Heart left ventricle (tissue), 16 donors: ENCODE results near the gene ATRNL1. TPM values are rescaled to one million over a fixed set of nuclear protein-coding genes. Genes with fewer than 3 reads are reported as not detected.
"Not testable (repeated sequence)": the region's sequence is repeated elsewhere in the genome, so short reads cannot be mapped to it uniquely, and the experiment has no call there.

Experiments
- ATAC-seq, 4 donors: fragments of 200-7000 bp; cut with Tn5 transposase; one replicate each; pipeline ENCODE4 v1.9.1; 2020 to 2022; ENCODE audit warnings: moderate library complexity in 4 of 4, mild to moderate bottlenecking in 3 of 4, moderate number of reproducible peaks in 1 of 4
- DNase-seq, 5 donors: peaks; one replicate each; pipeline ENCODE4 v3.0.0-alpha.2; 2020
- H3K27ac ChIP-seq, 12 donors: fragments of 200-600 bp; sonication (generic) in 4 of 12; one replicate each; pipeline versions ENCODE4 v1.5.0 to v1.8.0; 2016 to 2022; ENCODE audit warnings: mild to moderate bottlenecking in 2 of 12
- H3K27me3 ChIP-seq, 9 donors: fragments of 200-600 bp; sonication (generic) in 2 of 9; one replicate each; pipeline versions ENCODE4 v1.5.1 to v1.8.0; 2016 to 2022; ENCODE audit warnings: mild to moderate bottlenecking in 3 of 9
- H3K36me3 ChIP-seq, 9 donors: fragments of 200-600 bp; sonication (generic) in 2 of 9; one replicate each; pipeline versions ENCODE4 v1.5.0 to v1.8.0; 2018 to 2022; ENCODE audit warnings: mild to moderate bottlenecking in 2 of 9
- H3K4me1 ChIP-seq, 12 donors: fragments of 200-600 bp; sonication (generic) in 4 of 12; one replicate each; pipeline versions ENCODE4 v1.5.0 to v1.8.0; 2016 to 2022; ENCODE audit warnings: mild to moderate bottlenecking in 3 of 12
- H3K4me3 ChIP-seq, 12 donors: fragments of 200-600 bp; sonication (generic) in 4 of 12; one replicate each; pipeline versions ENCODE4 v1.5.0 to v1.8.0; 2017 to 2022; ENCODE audit warnings: mild to moderate bottlenecking in 9 of 12, moderate library complexity in 4 of 12
- H3K9me3 ChIP-seq, 12 donors: fragments of 200-600 bp; sonication (generic) in 4 of 12; one replicate each; pipeline versions ENCODE4 v1.5.0 to v1.8.0; 2016 to 2022; ENCODE audit warnings: mild to moderate bottlenecking in 1 of 12
- POLR2A ChIP-seq, 2 donors: fragments of 450-650 bp; IDR thresholded peaks; one replicate each; pipeline ENCODE4 v1.6.1; 2017; ENCODE audit warnings: antibody characterized with exemption in 2 of 2, mild to moderate bottlenecking in 2 of 2, moderate library complexity in 2 of 2
- WGBS, 4 donors: extraction: QIAGEN DNeasy Blood & Tissue Kit in 2 of 4; methylation state at CpG; one replicate each; pipeline versions ENCODE4 v1.1.5 to v1.1.7; 2013 to 2018; 5-methylcytosine and 5-hydroxymethylcytosine counted together
- intact Hi-C, 10 donors: fragments of 100-400 bp; cut with DNase I; formaldehyde crosslinking; loops; one replicate each; pipeline versions ENCODE4 v1.11.1 to v1.14.2; 2022
- polyA plus RNA-seq, 2 donors: library from polyadenylated mRNA; stranded (reverse); fragments of 200-250 nt; gene quantifications; one replicate each; pipeline ENCODE4 v1.2.3, GENCODE V29; 2013
- total RNA-seq, 9 donors: library from RNA; depleted of rRNA in 2 of 9; stranded (reverse); fragments of >200 nt in 2 of 9; fragmentation: NEBNext Ultra II Directional in 3 of 9; extraction: Animal tissue kit (Norgen Biotek cat#: 25700) in 3 of 9; gene quantifications; one replicate each; pipeline versions ENCODE4 v1.1.0 to v1.2.4, GENCODE V29; 2016 to 2023
- TF ChIP-seq, protein P1 (sequence below), 12 donors: fragments of 200-600 bp; sonication (generic) in 4 of 12; IDR thresholded peaks; one replicate each; pipeline versions ENCODE4 v1.5.0 to v1.8.0; 2018 to 2022; ENCODE audit warnings: antibody characterized with exemption in 12 of 12, mild to moderate bottlenecking in 5 of 12
- donor health status: ischemic (EF 13 %, LVEDD 7.1; RV severe dilation, severe dysfunction).
- donor health status: healthy with polysubstance abuse.
- donor health status: DM: no; HTN: yes; CAD: no.
- donor health status: DM: no; HTN: no; CAD: no.
- donor health status: ischemic (EF 25% LVEDD 6.9; RV normal size, moderate dysfunction).
- donor health status: ischemic (EF 25% LVEDD 5.7; RV mildly dilated, moderate dysfunction).
- donor health status: healthy.
- donor health status: DM: yes; HTN: yes; CAD: no.
- donor health status: ischemic (EF 35%, LVEDD 5.7; RV mildly dilated, moderate dysfunction).
- donor health status: nonischemic (EF 11% LVEDD 7.7; RV severe dilation, severe dysfunction).
- donor health status: DM: yes; HTN: yes; CAD: no.
- donor health status: PGD.
- donor health status: ischemic (EF 29% LVEDD 5.4; RV normal size, mild dysfunction).
- donor health status: nonischemic (EF 23%, LVEDD 6.1; RV moderate dilation, normal function).

Gene ATRNL1
- total and polyA plus RNA-seq, 11 donors = 0.13 to 28.5 (median 3.0) TPM

DNA sequence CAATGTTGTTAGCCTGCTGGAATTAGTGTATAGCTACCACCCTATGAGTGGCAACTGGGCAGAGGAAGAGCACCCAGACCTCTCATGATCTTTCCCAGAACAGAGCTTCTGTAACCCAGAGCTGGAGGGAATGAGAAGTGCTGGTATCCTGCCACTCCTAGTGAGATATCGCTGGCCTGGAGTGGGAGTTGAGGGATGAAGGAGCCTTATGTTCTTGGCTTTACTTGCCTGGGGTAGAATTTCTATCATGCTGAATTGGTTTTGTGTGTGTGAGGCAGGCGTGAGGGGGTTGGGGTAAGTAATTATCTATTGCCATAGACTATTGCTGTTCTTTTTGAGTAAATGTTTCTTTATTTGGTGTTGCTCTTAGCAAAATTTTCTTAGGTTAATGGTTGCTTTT is 146.6 kb downstream of the ATRNL1 start:
- DNase-seq (no peak), ATAC-seq (no peak)
- Histone ChIP-seq H3K4me1 (no peaks in the 10 kb centered on the region), H3K36me3 (no peaks in the 10 kb centered on the region), H3K27me3 (no peaks in the 10 kb centered on the region), H3K27ac (no peak overlapping the region), H3K4me3 (no peak overlapping the region), H3K9me3 (peaks cover 0 to 4% (median 0%) of the 10 kb centered on the region in 12 donors)
- WGBS, 4 donors = 83 to 90% (median 87%) methylated on average over 2 of the region's 2 CpGs
- intact Hi-C loops = no loop called here
- no peak for TF ChIP-seq POLR2A (IDR thresholded peaks at IDR 0.05)
- TF ChIP-seq, protein P1, sequence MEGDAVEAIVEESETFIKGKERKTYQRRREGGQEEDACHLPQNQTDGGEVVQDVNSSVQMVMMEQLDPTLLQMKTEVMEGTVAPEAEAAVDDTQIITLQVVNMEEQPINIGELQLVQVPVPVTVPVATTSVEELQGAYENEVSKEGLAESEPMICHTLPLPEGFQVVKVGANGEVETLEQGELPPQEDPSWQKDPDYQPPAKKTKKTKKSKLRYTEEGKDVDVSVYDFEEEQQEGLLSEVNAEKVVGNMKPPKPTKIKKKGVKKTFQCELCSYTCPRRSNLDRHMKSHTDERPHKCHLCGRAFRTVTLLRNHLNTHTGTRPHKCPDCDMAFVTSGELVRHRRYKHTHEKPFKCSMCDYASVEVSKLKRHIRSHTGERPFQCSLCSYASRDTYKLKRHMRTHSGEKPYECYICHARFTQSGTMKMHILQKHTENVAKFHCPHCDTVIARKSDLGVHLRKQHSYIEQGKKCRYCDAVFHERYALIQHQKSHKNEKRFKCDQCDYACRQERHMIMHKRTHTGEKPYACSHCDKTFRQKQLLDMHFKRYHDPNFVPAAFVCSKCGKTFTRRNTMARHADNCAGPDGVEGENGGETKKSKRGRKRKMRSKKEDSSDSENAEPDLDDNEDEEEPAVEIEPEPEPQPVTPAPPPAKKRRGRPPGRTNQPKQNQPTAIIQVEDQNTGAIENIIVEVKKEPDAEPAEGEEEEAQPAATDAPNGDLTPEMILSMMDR (IDR thresholded peaks at IDR 0.05) = no peak

- no peaks in the 10 kb centered on the region for H3K36me3 ChIP-seq
- 85 to 92% (median 90%) methylated on average over 3 of the region's 3 CpGs for WGBS, 4 donors
- DNase-seq (no peak), ATAC-seq (no peak)
- no peaks in the 10 kb centered on the region for H3K27me3 ChIP-seq
- no peak overlapping the region for H3K27ac ChIP-seq
- H3K4me1 ChIP-seq = no peaks in the 10 kb centered on the region
- no peak overlapping the region for H3K4me3 ChIP-seq
- TF ChIP-seq, protein P1 (IDR thresholded peaks at IDR 0.05) = no peak
- no peak for TF ChIP-seq POLR2A (IDR thresholded peaks at IDR 0.05)
- peaks cover 0 to 12% (median 0%) of the 10 kb centered on the region in 12 donors for H3K9me3 ChIP-seq
- intact Hi-C loops = no loop called here
Measured at GRCh38 chr10:115250784-115251183, 157.6 kb downstream of the ATRNL1 start.

- H3K4me3 ChIP-seq, DNase-seq, H3K27ac ChIP-seq, H3K27me3 ChIP-seq, H3K36me3 ChIP-seq, H3K4me1 ChIP-seq, ATAC-seq, intact Hi-C loops: not testable (repeated sequence)
- 93 to 94% (median 94%) methylated on average over 1 of the region's 1 CpG for WGBS, 4 donors
- H3K9me3 ChIP-seq = peaks cover 0 to 21% (median 0%) of the 10 kb centered on the region in 12 donors
Measured at GRCh38 chr10:115253765-115254164, 160.6 kb downstream of the ATRNL1 start.

DNA sequence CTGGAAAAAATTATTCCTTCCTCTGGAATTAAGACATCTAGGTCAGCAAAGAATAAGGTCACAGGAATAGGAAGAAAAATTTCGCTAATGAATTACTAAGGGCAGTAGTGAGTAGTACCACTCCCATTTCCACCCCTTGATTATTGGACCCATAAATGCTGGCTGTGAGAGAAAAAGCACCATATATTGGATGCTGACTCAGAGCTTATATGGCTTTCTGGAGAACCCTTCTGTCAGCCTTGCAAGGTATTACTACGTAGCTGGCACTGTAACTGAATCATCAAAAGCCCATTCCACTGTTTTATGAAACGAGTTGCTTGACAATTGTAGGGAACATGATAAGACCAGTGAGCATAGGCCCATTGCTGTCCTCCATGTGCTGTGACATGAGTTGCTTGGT is 179.3 kb downstream of the ATRNL1 start:
- no peak for ATAC-seq
- WGBS, 4 donors = 69 to 75% (median 72%) methylated on average over 3 of the region's 3 CpGs
- no peak overlapping the region for H3K4me3 ChIP-seq

More for the DNA sequence above, 179.3 kb downstream of the ATRNL1 start:
- Histone ChIP-seq H3K9me3 (no peaks in the 10 kb centered on the region), H3K27ac (no peak overlapping the region), H3K4me1 (no peaks in the 10 kb centered on the region), H3K27me3 (no peaks in the 10 kb centered on the region), H3K36me3 (no peaks in the 10 kb centered on the region)
- TF ChIP-seq, protein P1 (IDR thresholded peaks at IDR 0.05) = no peak
- no peak for TF ChIP-seq POLR2A (IDR thresholded peaks at IDR 0.05)
- DNase-seq = no peak
- intact Hi-C loops = no loop called here
